Kidney (tissue), 14 donors: ENCODE results near the gene GCM1. TPM values are rescaled to one million over a fixed set of nuclear protein-coding genes. Genes with fewer than 3 reads are reported as not detected.

Experiments
- DNase-seq, 5 donors: peaks; one replicate each; pipeline ENCODE4 v3.0.0-alpha.2; 2013 to 2020
- FAIRE-seq: peaks from 2 replicates; lab custom pipeline; 2012; peaks lifted over from hg19 to GRCh38; lab: Jason Lieb, UNC
- H3K27ac ChIP-seq, 2 donors: one replicate each; pipeline ENCODE4 v1.7.0; 2013; ENCODE audit warnings: low read depth in 2 of 2, low read length in 2 of 2, inconsistent platforms in 1 of 2
- H3K27me3 ChIP-seq: one replicate; pipeline ENCODE4 v1.7.1; 2013; ENCODE audit warnings: low read length, inconsistent platforms; ENCODE audit not compliant: control insufficient read depth, insufficient read depth
- H3K36me3 ChIP-seq, 3 donors: one replicate each; pipeline versions ENCODE4 v1.7.0 to v1.7.1; 2013; ENCODE audit warnings: low read length in 3 of 3, control low read depth in 1 of 3, inconsistent platforms in 1 of 3; ENCODE audit not compliant: insufficient read depth in 3 of 3, control insufficient read depth in 2 of 3
- H3K4me1 ChIP-seq, 3 donors: one replicate each; pipeline versions ENCODE4 v1.7.0 to v1.7.1; 2013; ENCODE audit warnings: low read length in 3 of 3, inconsistent platforms in 1 of 3, low read depth in 1 of 3; ENCODE audit not compliant: control insufficient read depth in 2 of 3, insufficient read depth in 2 of 3
- H3K4me3 ChIP-seq, 3 donors: one replicate each; pipeline versions ENCODE4 v1.7.0 to v1.8.1; 2013; ENCODE audit warnings: low read length in 3 of 3, control low read depth in 1 of 3, inconsistent platforms in 1 of 3
- H3K9ac ChIP-seq, 3 donors: one replicate each; pipeline versions ENCODE4 v1.7.0 to v1.7.1; 2013; ENCODE audit warnings: low read length in 3 of 3, control low read depth in 1 of 3, inconsistent platforms in 1 of 3
- H3K9me3 ChIP-seq, 3 donors: one replicate each; pipeline versions ENCODE4 v1.7.0 to v1.7.1; 2013; ENCODE audit warnings: low read length in 3 of 3, control low read depth in 1 of 3, inconsistent platforms in 1 of 3; ENCODE audit not compliant: control insufficient read depth in 2 of 3, insufficient read depth in 1 of 3
- intact Hi-C: fragments of 100-400 bp; cut with DNase I; formaldehyde crosslinking; loops from one replicate; pipeline ENCODE4 v1.11.1; 2022
- polyA plus RNA-seq: library from polyadenylated mRNA; stranded (reverse); fragments of 350-450 nt; fragmentation: Illumina TruSeq; extraction: RNeasy Lipid Tissue Mini Kit (QIAGEN cat#74804); gene quantifications from one replicate; pipeline ENCODE4 v1.2.3, GENCODE V29; 2014; ENCODE audit warnings: low read depth, low replicate concordance; ENCODE audit not compliant: insufficient read depth
- total RNA-seq: library from RNA; stranded (reverse); fragmentation: NEBNext Ultra II Directional; extraction: Animal tissue kit (Norgen Biotek cat#: 25700); gene quantifications from one replicate; pipeline ENCODE4 v1.2.1, GENCODE V29; 2021
- TF ChIP-seq, protein P1 (sequence below): IDR thresholded peaks from 3 replicates; pipeline ENCODE4 v1.5.1; 2012; ENCODE audit warnings: mild to moderate bottlenecking, moderate library complexity, borderline replicate concordance; ENCODE audit not compliant: insufficient read depth; ENCODE audit errors: extremely low read depth
- donor health status: control.
- donor health status: control.
- donor health status: control.
- donor health status: control.
- donor health status: control.
- donor health status: DM: yes; HTN: yes; CAD: no.
- donor health status: Normal renal cell carcinoma (clear cell type).

GCM1 gene
- total and polyA plus RNA-seq, 2 donors from 2014 or later = 0.37 to 0.72 TPM

DNA sequence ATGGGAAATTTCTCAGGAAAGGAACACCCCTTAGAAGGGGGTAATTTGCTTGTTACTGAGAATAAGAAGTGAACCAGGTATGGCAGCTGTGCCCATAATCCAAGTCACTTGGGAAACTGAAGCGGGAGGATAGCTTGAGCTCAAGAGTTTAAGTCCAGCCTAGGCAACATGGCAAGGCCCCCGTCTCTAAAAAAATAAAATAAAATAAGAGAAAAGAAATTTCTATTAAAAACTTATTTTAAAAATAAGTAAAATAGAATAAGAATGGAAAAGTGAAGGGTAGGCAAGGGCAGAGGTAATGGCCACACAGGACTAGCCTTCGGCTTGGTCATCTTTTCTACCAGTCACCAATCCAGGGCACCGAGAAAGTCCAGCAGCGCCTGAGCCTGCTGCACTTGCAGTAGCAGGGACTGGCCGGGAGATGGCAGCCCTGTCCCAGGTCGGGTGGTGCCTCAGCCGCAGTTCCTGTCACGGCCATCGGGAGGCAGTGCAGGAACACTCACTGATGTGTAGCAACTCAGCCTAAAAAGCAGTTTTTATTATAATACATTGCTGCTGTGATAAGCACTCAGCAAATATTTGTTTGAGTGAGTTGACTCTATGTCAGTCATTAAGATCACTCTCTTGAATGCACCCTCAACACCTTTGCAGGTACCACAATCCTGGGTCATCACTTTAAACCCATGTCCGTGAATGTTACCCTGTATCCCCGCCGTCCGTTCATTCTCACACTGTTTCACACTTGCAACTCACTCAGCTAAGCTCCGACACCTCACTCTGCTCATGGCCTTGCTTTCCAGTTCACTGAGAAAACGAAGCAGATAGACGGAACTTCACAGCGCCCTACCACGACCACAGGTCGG lies 23.2 kb upstream of the GCM1 start:
- FAIRE-seq (peak; percentile 61), DNase-seq (peak; percentile 79 to 95 (median 89))
- TF ChIP-seq, protein P1, sequence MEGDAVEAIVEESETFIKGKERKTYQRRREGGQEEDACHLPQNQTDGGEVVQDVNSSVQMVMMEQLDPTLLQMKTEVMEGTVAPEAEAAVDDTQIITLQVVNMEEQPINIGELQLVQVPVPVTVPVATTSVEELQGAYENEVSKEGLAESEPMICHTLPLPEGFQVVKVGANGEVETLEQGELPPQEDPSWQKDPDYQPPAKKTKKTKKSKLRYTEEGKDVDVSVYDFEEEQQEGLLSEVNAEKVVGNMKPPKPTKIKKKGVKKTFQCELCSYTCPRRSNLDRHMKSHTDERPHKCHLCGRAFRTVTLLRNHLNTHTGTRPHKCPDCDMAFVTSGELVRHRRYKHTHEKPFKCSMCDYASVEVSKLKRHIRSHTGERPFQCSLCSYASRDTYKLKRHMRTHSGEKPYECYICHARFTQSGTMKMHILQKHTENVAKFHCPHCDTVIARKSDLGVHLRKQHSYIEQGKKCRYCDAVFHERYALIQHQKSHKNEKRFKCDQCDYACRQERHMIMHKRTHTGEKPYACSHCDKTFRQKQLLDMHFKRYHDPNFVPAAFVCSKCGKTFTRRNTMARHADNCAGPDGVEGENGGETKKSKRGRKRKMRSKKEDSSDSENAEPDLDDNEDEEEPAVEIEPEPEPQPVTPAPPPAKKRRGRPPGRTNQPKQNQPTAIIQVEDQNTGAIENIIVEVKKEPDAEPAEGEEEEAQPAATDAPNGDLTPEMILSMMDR = peak; percentile 100
- Histone ChIP-seq H3K9me3 (no peaks in the 10 kb centered on the region), H3K36me3 (no peaks in the 10 kb centered on the region), H3K27me3 (no peaks in the 10 kb centered on the region), H3K4me1 (no peaks in the 10 kb centered on the region), H3K4me3 (no peak overlapping the region), H3K9ac (no peak overlapping the region), H3K27ac (no peak overlapping the region)
- intact Hi-C loops = no loop called here

DNA sequence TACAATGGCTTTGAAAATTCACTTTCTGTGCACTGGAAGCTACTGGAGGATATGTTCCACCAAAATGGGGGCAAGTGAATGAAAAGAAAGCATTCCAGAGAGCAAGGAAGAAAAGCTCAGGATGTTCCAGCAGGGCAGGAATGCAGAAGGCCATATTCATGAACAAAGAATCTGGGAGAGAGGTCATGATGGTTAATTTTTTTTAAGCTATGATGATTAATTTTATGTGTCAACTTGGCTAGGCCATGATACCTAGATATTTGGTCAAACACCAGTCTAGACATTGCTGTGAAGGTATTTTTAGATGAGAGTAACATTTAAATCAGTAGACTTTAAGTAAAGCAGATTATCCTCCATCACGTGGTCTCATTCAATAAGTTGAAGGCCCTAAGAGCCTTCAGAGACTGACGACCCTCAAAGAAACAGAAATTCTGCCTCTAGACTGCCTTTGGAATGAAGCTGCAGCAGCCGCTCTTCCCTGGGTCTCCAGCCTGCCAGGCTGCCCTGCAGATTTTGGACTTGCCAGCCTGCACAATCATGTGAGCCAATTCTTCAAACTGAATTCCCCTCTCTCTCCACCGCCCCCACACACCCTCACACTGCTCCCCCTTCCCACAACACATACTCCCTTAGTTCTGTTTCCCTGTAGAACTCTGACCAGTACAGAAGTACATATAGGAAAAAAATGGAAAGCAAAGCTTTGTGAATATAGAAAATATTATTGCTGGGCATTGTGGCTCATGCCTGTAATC lies 20.1 kb upstream of the GCM1 start:
- H3K4me3 ChIP-seq = no peak overlapping the region
- TF ChIP-seq, protein P1 = no peak
- no peaks in the 10 kb centered on the region for H3K9me3 ChIP-seq
- H3K27ac ChIP-seq = no peak overlapping the region
- H3K4me1 ChIP-seq = no peaks in the 10 kb centered on the region
- H3K9ac ChIP-seq = no peak overlapping the region
- intact Hi-C loops = no loop called here
- DNase-seq (no peak), FAIRE-seq (no peak)
- H3K27me3 ChIP-seq = no peaks in the 10 kb centered on the region
- no peaks in the 10 kb centered on the region for H3K36me3 ChIP-seq

DNA sequence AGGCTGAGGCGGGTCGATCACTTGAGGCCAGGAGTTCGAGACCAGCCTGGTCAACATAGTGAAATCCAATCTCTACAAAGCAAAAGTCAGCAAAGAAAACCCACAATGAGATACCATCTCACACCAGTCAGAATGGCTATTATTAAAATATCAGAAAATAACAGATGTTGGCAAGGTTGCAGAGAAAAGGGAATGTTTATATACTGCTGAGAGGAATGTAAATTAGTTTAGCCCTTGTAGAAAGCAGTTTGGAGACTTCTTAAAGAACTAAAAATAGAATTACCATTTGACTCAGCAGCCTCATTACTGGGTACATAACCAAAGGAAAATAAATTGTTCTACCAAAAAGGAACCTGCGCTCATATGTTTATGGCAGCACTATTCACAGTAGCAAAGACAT lies 16.7 kb upstream of the GCM1 start:
- FAIRE-seq (no peak), DNase-seq (no peak)
- H3K4me3 ChIP-seq = no peak overlapping the region
- H3K4me1 ChIP-seq = no peaks in the 10 kb centered on the region
- no peaks in the 10 kb centered on the region for H3K9me3 ChIP-seq
- H3K9ac ChIP-seq = no peak overlapping the region
- TF ChIP-seq, protein P1 = no peak
- intact Hi-C loops = no loop called here
- no peaks in the 10 kb centered on the region for H3K36me3 ChIP-seq
- no peak overlapping the region for H3K27ac ChIP-seq
- H3K27me3 ChIP-seq = no peaks in the 10 kb centered on the region
